HepG2 (cell line): ENCODE measurements around the gene PIK3CA. TPM values are rescaled to one million over a fixed set of nuclear protein-coding genes. Genes with fewer than 3 reads are reported as not detected.

Experiments used
- ATAC-seq: fragments of 200-7000 bp; cut with Tn5 transposase; 3 replicates; pipeline ENCODE4 v1.9.1; 2020; ENCODE audit warnings: mild to moderate bottlenecking, moderate library complexity
- BruUV-seq: library from RNA; stranded (reverse); fragments of 400-500 nt; replicated peaks from 2 replicates; lab custom pipeline; 2021; lab: Mats Ljungman, UMichigan
- CTCF ChIA-PET: fragments of 300-600 bp; formaldehyde crosslinking; extraction: SDS; loops from one replicate; lab custom pipeline; 2021; ENCODE audit warnings: low total read pairs, inconsistent platforms, low intra/inter-chr PET ratio; lab: Yijun Ruan, JAX
- POLR2A ChIA-PET: fragments of 350-600 bp; sonication (Branson Sonifier 250); formaldehyde crosslinking; loops from one replicate; lab custom pipeline; 2020; ENCODE audit warnings: antibody characterized with exemption, inconsistent platforms; lab: Yijun Ruan, JAX
- DNase-seq: peaks from one replicate; pipeline ENCODE4 v3.0.0-alpha.2; 2015; ENCODE audit warnings: low spot score
- FAIRE-seq: peaks from 3 replicates; lab custom pipeline; 2011; peaks lifted over from hg19 to GRCh38; lab: Jason Lieb, UNC
- H2AFZ ChIP-seq: one replicate; pipeline ENCODE4 v1.6.1; 2011; ENCODE audit warnings: low read length, inconsistent platforms
- H3K27ac ChIP-seq: fragments of 300-600 bp; 3 replicates; pipeline ENCODE4 v1.8.0; 2011; ENCODE audit warnings: mixed run types, mild to moderate bottlenecking, mixed read lengths, low read length, inconsistent platforms; ENCODE audit not compliant: insufficient read depth; ENCODE audit errors: extremely low read length
- H3K27me3 ChIP-seq, 2 experiments: fragments of 200-600 bp in 1 of 2; 2 replicates in 1 of 2; 3 replicates in 1 of 2; pipeline versions ENCODE4 v1.6.0 to v1.8.0; 2011; ENCODE audit warnings: low read length in 2 of 2, mild to moderate bottlenecking in 2 of 2, moderate library complexity in 2 of 2, inconsistent platforms in 1 of 2; ENCODE audit not compliant: insufficient read depth in 2 of 2, control insufficient read depth in 1 of 2
- H3K36me3 ChIP-seq, 2 experiments: fragments of 200-600 bp in 1 of 2; replicated peaks in 1 of 2; 2 replicates in 1 of 2; 3 replicates in 1 of 2; pipeline versions ENCODE4 v1.5.1 to v1.8.0; 2011; ENCODE audit warnings: low read length in 2 of 2, inconsistent platforms in 1 of 2; ENCODE audit not compliant: insufficient read depth in 2 of 2, control insufficient read depth in 1 of 2
- H3K4me1 ChIP-seq: 2 replicates; pipeline ENCODE4 v1.5.1; 2012; ENCODE audit warnings: low read length, inconsistent platforms; ENCODE audit not compliant: insufficient read depth
- H3K4me2 ChIP-seq: 2 replicates; pipeline ENCODE4 v1.6.0; 2011; ENCODE audit warnings: low read depth, low read length, inconsistent platforms
- H3K4me3 ChIP-seq, 3 experiments: fragments of 200-600 bp in 1 of 3; sonication (generic), shearing (Covaris generic) in 1 of 3; replicated peaks in 1 of 3; 2 replicates each; pipeline ENCODE4 v1.5.1; 2011 to 2016; ENCODE audit warnings: low read length in 3 of 3, inconsistent platforms in 2 of 3, low read depth in 2 of 3, mild to moderate bottlenecking in 2 of 3, control low read depth in 1 of 3, mixed read lengths in 1 of 3; ENCODE audit not compliant: insufficient read depth in 1 of 3
- H3K79me2 ChIP-seq: one replicate; pipeline ENCODE4 v1.6.1; 2011; ENCODE audit warnings: low read length, inconsistent platforms; ENCODE audit not compliant: insufficient read depth
- H3K9ac ChIP-seq: 2 replicates; pipeline ENCODE4 v1.6.0; 2011; ENCODE audit warnings: mild to moderate bottlenecking, low read depth, low read length, inconsistent platforms; ENCODE audit not compliant: insufficient read depth
- H3K9me3 ChIP-seq: 2 replicates; pipeline ENCODE4 v1.5.1; 2012; ENCODE audit warnings: mild to moderate bottlenecking, low read length
- H4K20me1 ChIP-seq: 2 replicates; pipeline ENCODE4 v1.6.0; 2011; ENCODE audit warnings: inconsistent platforms, mild to moderate bottlenecking, low read length, moderate library complexity; ENCODE audit not compliant: insufficient read depth
- CAMTA2 ChIP-seq: sonication (generic); formaldehyde crosslinking; IDR thresholded peaks from 2 replicates; pipeline ENCODE4 v1.4.0; 2020; ENCODE audit warnings: mild to moderate bottlenecking, missing genetic modification reagents, borderline replicate concordance
- ELF1 ChIP-seq: sonication (generic); formaldehyde crosslinking; IDR thresholded peaks from 2 replicates; pipeline ENCODE4 v1.4.0; 2020; ENCODE audit warnings: missing genetic modification reagents
- FLYWCH1 ChIP-seq: sonication (generic); formaldehyde crosslinking; IDR thresholded peaks from 2 replicates; pipeline ENCODE4 v1.8.1; 2023; ENCODE audit warnings: mild to moderate bottlenecking, missing genetic modification reagents
- MEF2D ChIP-seq: sonication (generic); formaldehyde crosslinking; IDR thresholded peaks from 2 replicates; pipeline ENCODE4 v1.5.1; 2020; ENCODE audit warnings: mild to moderate bottlenecking, missing genetic modification reagents
- MTF1 ChIP-seq: sonication (generic); formaldehyde crosslinking; IDR thresholded peaks from 2 replicates; pipeline ENCODE4 v1.5.0; 2020; ENCODE audit warnings: missing genetic modification reagents
- ZBTB3 ChIP-seq: sonication (generic); formaldehyde crosslinking; IDR thresholded peaks from 2 replicates; pipeline ENCODE4 v1.4.0; 2020; ENCODE audit warnings: low read depth, mild to moderate bottlenecking, moderate library complexity, missing genetic modification reagents, borderline replicate concordance
- ZNF670 ChIP-seq: sonication (generic); formaldehyde crosslinking; IDR thresholded peaks from 2 replicates; pipeline ENCODE4 v1.8.0; 2022; ENCODE audit warnings: mild to moderate bottlenecking, missing genetic modification reagents, borderline replicate concordance
- WGBS: methylation state at CpG from one replicate; pipeline ENCODE4 v1.1.6; 2017; ENCODE audit warnings: low lambda C conversion rate; 5-methylcytosine and 5-hydroxymethylcytosine counted together
- in situ Hi-C: cut with HindIII; loops from 2 replicates; pipeline ENCODE4 v1.10.0; 2017; ENCODE audit warnings: low pct_unique_long_range_greater_than_20kb; ENCODE audit not compliant: extremely low pct_ligation_motif_present
- intact Hi-C: fragments of 100-400 bp; cut with micrococcal nuclease; formaldehyde crosslinking; loops from one replicate; pipeline ENCODE4 v1.10.0; 2022; ENCODE audit not compliant: unreplicated experiment
- polyA plus RNA-seq, 8 experiments: library from polyadenylated mRNA; depleted of rRNA in 3 of 8; stranded (reverse) in 7 of 8; unstranded in 1 of 8; fragments of >200 nt; fragmentation: Illumina TruSeq in 4 of 8; extraction: Trizol in 4 of 8; gene quantifications; 2 replicates each; pipeline versions ENCODE4 v1.2.1 to v1.2.3, GENCODE V29; 2011 to 2016; ENCODE audit warnings: low read depth in 4 of 8, missing spikeins in 1 of 8, mixed read lengths in 1 of 8; ENCODE audit not compliant: insufficient read depth in 1 of 8
- total RNA-seq, 5 experiments: library from RNA; depleted of rRNA; stranded (reverse); fragments of >200 nt; fragmentation: Illumina TruSeq; extraction: Trizol; gene quantifications; 2 replicates each; pipeline ENCODE4 v1.2.3, GENCODE V29; 2016; ENCODE audit warnings: low read depth in 1 of 5
- TF ChIP-seq, protein P1 (sequence below): sonication (generic); formaldehyde crosslinking; IDR thresholded peaks from 2 replicates; pipeline ENCODE4 v1.8.1; 2023; ENCODE audit warnings: missing genetic modification reagents, mild to moderate bottlenecking, borderline replicate concordance
- TF ChIP-seq, protein P2 (sequence below): sonication (generic); formaldehyde crosslinking; IDR thresholded peaks from 2 replicates; pipeline ENCODE4 v1.4.0; 2020; ENCODE audit warnings: mild to moderate bottlenecking, low read depth, missing genetic modification reagents

Gene PIK3CA
- total and polyA plus RNA-seq, 2 of the 13 experiments (the other 11 are each of a cell fraction or from before 2014, with no cell fraction given) = 5.7 to 11.4 TPM

DNA sequence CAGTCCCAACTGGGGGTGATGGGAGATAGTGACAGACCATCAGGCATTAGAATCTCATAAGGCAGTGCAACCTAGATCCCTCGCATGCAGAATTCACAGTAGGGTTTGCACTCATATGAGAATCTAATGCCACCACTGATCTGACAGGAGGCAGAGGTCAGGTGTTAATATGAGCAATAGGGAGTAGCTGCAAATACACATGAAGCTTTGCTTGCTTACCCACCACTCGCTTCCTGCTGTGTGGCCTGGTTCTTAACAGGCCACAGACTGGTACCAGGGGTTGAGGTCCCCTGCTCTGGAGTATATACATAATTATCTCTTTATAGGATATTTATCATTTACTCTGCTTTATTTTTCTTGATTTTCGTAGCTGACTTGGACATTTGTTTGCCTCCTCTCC is 40.5 kb upstream of the PIK3CA start:
- BruUV-seq = no TSS peak
- H3K9me3 ChIP-seq = no peaks in the 10 kb centered on the region
- no peaks in the 10 kb centered on the region for H4K20me1 ChIP-seq
- ChIA-PET CTCF (no interaction called here), POLR2A (no interaction called here)
- ATAC-seq = no peak
- TF ChIP-seq CAMTA2 (CRISPR knock-in tag) = no peak
- H3K36me3 ChIP-seq = no peaks in the 10 kb centered on the region
- H3K27me3 ChIP-seq = no peaks in the 10 kb centered on the region; a peak in 1 of 5 replicates
- no peaks in the 10 kb centered on the region for H3K4me1 ChIP-seq
- H3K79me2 ChIP-seq = no peaks in the 10 kb centered on the region
- H3K4me2 ChIP-seq = no peak overlapping the region
- no peak for FAIRE-seq
- H3K27ac ChIP-seq = no peak overlapping the region
- DNase-seq = no peak
- intact Hi-C loops = no loop called here
- WGBS = 35% methylated on average over 3 of the region's 3 CpGs
- H3K9ac ChIP-seq = no peak overlapping the region
- in situ Hi-C loops = no loop called here
- no peak overlapping the region for H2AFZ ChIP-seq
- no peak overlapping the region for H3K4me3 ChIP-seq

DNA sequence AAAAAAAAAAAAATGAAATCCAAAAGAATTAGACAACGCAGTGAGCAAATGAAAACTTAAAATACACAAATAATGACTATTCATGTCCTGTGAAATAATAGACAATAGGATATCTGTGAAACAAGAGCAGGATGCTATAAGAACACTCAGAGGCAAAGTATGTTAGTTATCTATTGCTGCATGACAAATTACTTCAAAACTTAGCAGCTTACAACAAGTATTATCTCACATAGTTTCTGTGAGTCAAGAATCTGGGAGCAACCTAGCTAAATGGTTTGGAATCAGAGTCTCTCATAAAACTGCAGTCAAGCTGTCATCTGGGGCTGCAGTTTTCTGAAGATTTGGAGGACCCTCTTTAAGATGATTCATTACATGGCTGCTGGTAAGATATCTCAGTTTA is 40.1 kb upstream of the PIK3CA start:
- Histone ChIP-seq H3K79me2 (no peaks in the 10 kb centered on the region), H3K4me3 (no peak overlapping the region), H3K36me3 (no peaks in the 10 kb centered on the region), H3K4me2 (no peak overlapping the region), H3K27me3 (no peaks in the 10 kb centered on the region; a peak in 1 of 5 replicates), H2AFZ (no peak overlapping the region), H3K4me1 (no peaks in the 10 kb centered on the region), H4K20me1 (no peaks in the 10 kb centered on the region), H3K9me3 (no peaks in the 10 kb centered on the region), H3K9ac (no peak overlapping the region), H3K27ac (no peak overlapping the region)
- no peak for TF ChIP-seq MEF2D
- TF ChIP-seq, protein P1, sequence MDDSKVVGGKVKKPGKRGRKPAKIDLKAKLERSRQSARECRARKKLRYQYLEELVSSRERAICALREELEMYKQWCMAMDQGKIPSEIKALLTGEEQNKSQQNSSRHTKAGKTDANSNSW = no peak
- TF ChIP-seq ZBTB3 (CRISPR knock-in tag) = no peak
- TF ChIP-seq, protein P2, sequence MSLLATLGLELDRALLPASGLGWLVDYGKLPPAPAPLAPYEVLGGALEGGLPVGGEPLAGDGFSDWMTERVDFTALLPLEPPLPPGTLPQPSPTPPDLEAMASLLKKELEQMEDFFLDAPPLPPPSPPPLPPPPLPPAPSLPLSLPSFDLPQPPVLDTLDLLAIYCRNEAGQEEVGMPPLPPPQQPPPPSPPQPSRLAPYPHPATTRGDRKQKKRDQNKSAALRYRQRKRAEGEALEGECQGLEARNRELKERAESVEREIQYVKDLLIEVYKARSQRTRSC (CRISPR knock-in tag) = no peak
- TF ChIP-seq MTF1 = no peak
- no peak for TF ChIP-seq FLYWCH1
- TF ChIP-seq ELF1 (CRISPR knock-in tag) = no peak
- no peak for TF ChIP-seq ZNF670 (CRISPR knock-in tag)
- ChIA-PET CTCF (no interaction called here), POLR2A (no interaction called here)
- FAIRE-seq (no peak), DNase-seq (no peak), ATAC-seq (no peak)
- WGBS = 0% methylated on average over 1 of the region's 1 CpG
- in situ Hi-C loops = no loop called here
- no TSS peak for BruUV-seq
- intact Hi-C loops = no loop called here
